Pancreas (tissue), 10 donors: Measurements from ENCODE around the gene PDE7B. TPM values are rescaled to one million over a fixed set of nuclear protein-coding genes. Genes with fewer than 3 reads are reported as not detected.
"Not testable (repeated sequence)": the region's sequence is repeated elsewhere in the genome, so short reads cannot be mapped to it uniquely, and the experiment has no call there.

Experiments used
- ATAC-seq, 4 donors: fragments of 200-7000 bp; cut with Tn5 transposase; one replicate each; pipeline versions ENCODE4 v1.8.0 to v1.9.1; 2020; ENCODE audit warnings: mild to moderate bottlenecking in 4 of 4, moderate library complexity in 4 of 4
- DNase-seq, 6 donors: peaks; one replicate each; pipeline ENCODE4 v3.0.0-alpha.2; 2020
- FAIRE-seq: peaks from 2 replicates; lab custom pipeline; 2012; peaks lifted over from hg19 to GRCh38; lab: Jason Lieb, UNC
- H3K27ac ChIP-seq, 4 donors: fragments of 200-600 bp; sonication (generic); 1 replicate in 3 of 4; 2 replicates in 1 of 4; pipeline versions ENCODE4 v1.5.0 to v1.8.0; 2020
- H3K27me3 ChIP-seq, 4 donors: fragments of 200-600 bp; one replicate each; pipeline ENCODE4 v1.8.0; 2021
- H3K36me3 ChIP-seq, 3 donors: fragments of 200-600 bp; sonication (generic) in 1 of 3; one replicate each; pipeline versions ENCODE4 v1.5.0 to v1.8.0; 2020 to 2021
- H3K4me1 ChIP-seq, 3 donors: fragments of 200-600 bp; one replicate each; pipeline ENCODE4 v1.8.0; 2021
- H3K4me3 ChIP-seq, 4 donors: fragments of 200-600 bp; sonication (generic) in 2 of 4; one replicate each; pipeline versions ENCODE4 v1.5.0 to v1.8.0; 2020 to 2021
- H3K9me3 ChIP-seq, 4 donors: fragments of 200-600 bp; one replicate each; pipeline ENCODE4 v1.8.0; 2021
- WGBS, 2 donors: extraction: QIAGEN DNeasy Blood & Tissue Kit; methylation state at CpG; one replicate each; pipeline ENCODE4 v1.1.7; 2013; 5-methylcytosine and 5-hydroxymethylcytosine counted together
- intact Hi-C, 3 donors: fragments of 100-400 bp; cut with DNase I; formaldehyde crosslinking; loops; one replicate each; pipeline versions ENCODE4 v1.11.1 to v1.14.2; 2022
- polyA plus RNA-seq, 2 donors: library from polyadenylated mRNA; stranded (reverse); fragments of 200-250 nt; gene quantifications; one replicate each; pipeline ENCODE4 v1.2.3, GENCODE V29; 2013
- total RNA-seq, 6 donors: library from RNA; stranded (reverse); fragmentation: NEBNext Ultra II Directional in 4 of 6; extraction: Animal tissue kit (Norgen Biotek cat#: 25700) in 4 of 6; gene quantifications; one replicate each; pipeline versions ENCODE4 v1.2.1 to v1.2.4, GENCODE V29; 2021 to 2023
- TF ChIP-seq, protein P1 (sequence below), 4 donors: fragments of 200-600 bp; sonication (generic) in 3 of 4; IDR thresholded peaks; one replicate each; pipeline versions ENCODE4 v1.5.0 to v1.8.0; 2021; ENCODE audit warnings: antibody characterized with exemption in 4 of 4
- donor health status: healthy with polysubstance abuse.
- donor health status: DM: no; HTN: no; CAD: no; lungs with moderate emphysema.
- donor health status: DM: no; HTN: no; CAD: no.
- donor health status: control.
- donor health status: control.
- donor health status: Bipolar disorder and iron deficiency.
- donor health status: DM: yes; HTN: yes; CAD: no.
- donor health status: DM: no; HTN: no; CAD: no.
- donor health status: DM: no; HTN: no; CAD: no.
- donor health status: DM: yes; HTN: yes; CAD: no.

PDE7B gene
- total and polyA plus RNA-seq, 8 donors = 0.38 to 1.7 (median 0.76) TPM

DNA sequence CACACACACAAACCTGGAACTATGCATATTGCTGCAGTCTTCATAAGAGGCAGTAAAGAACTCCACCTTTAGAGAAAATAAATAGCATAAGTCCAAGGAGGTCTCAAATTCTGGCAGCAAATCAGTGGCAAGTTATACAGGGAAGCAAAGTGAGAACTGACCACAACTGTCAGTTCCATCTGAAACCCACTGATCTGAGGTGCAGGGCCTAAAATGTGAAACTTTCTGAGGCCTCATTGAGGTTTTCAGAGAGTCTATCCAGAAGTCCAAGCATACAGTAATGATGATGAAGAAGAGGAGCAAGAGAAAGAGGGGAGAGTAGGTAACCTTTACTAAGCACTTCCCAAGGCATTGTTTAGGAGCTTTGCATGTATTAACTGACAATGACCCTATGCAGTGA lies 362.4 kb downstream of the PDE7B start:
- FAIRE-seq (no peak), DNase-seq (no peak), ATAC-seq (no peak)
- TF ChIP-seq, protein P1, sequence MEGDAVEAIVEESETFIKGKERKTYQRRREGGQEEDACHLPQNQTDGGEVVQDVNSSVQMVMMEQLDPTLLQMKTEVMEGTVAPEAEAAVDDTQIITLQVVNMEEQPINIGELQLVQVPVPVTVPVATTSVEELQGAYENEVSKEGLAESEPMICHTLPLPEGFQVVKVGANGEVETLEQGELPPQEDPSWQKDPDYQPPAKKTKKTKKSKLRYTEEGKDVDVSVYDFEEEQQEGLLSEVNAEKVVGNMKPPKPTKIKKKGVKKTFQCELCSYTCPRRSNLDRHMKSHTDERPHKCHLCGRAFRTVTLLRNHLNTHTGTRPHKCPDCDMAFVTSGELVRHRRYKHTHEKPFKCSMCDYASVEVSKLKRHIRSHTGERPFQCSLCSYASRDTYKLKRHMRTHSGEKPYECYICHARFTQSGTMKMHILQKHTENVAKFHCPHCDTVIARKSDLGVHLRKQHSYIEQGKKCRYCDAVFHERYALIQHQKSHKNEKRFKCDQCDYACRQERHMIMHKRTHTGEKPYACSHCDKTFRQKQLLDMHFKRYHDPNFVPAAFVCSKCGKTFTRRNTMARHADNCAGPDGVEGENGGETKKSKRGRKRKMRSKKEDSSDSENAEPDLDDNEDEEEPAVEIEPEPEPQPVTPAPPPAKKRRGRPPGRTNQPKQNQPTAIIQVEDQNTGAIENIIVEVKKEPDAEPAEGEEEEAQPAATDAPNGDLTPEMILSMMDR (IDR thresholded peaks at IDR 0.05) = no peak
- H3K4me1 ChIP-seq = no peaks in the 10 kb centered on the region
- intact Hi-C loops = no loop called here
- H3K4me3 ChIP-seq = no peak overlapping the region
- H3K27me3 ChIP-seq = no peaks in the 10 kb centered on the region
- H3K9me3 ChIP-seq = no peaks in the 10 kb centered on the region
- no peak overlapping the region for H3K27ac ChIP-seq
- H3K36me3 ChIP-seq = no peaks in the 10 kb centered on the region

DNA sequence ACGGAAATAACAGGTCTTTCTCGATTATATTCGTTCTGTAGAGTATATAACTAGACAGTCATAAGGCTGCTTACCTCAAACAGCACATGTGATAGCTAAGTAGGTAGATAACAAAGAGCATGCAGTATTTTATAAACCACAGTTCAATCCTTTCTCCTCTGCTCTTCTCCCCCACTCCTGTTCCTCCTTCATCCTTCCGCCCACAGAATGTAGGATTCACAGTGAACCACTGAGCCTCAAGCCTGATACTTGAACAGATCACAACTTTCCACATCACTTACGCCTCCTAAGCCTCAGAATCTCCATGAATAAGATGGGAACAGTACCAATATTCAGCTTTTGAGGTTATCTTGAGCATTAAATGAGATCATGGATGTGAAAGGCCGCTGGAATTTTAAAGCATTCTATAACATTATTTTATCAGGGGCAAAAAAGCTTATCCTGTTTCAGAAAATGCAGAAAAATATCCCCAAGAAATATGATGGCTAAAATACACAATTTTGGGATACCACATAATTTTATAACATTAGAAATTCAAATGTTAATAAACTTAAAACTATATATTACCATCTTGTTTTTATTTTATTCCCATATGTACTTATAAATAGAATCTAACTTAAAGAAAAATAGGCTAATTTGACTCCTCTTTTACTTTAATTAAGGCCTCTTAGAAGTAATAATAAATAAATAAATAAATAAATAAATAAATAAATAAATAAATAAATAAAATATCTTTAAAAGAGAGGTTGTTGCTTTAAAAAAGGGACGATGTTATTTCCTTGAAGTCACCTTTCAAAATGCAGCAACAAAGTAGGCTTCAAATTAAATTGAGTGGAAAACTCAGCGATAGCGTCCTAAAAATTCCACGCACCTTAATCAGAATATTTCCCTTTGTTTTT lies 365.3 kb downstream of the PDE7B start:
- H3K27me3 ChIP-seq = no peaks in the 10 kb centered on the region
- no peaks in the 10 kb centered on the region for H3K36me3 ChIP-seq
- H3K4me1 ChIP-seq = no peaks in the 10 kb centered on the region
- ATAC-seq (no peak), DNase-seq (no peak), FAIRE-seq (no peak)
- H3K9me3 ChIP-seq = no peaks in the 10 kb centered on the region
- H3K27ac ChIP-seq = no peak overlapping the region
- H3K4me3 ChIP-seq = no peak overlapping the region
- intact Hi-C loops = no loop called here
- TF ChIP-seq, protein P1 (IDR thresholded peaks at IDR 0.05) = no peak
- WGBS, 2 donors = 79 to 85% methylated on average over 10 of the region's 10 CpGs

DNA sequence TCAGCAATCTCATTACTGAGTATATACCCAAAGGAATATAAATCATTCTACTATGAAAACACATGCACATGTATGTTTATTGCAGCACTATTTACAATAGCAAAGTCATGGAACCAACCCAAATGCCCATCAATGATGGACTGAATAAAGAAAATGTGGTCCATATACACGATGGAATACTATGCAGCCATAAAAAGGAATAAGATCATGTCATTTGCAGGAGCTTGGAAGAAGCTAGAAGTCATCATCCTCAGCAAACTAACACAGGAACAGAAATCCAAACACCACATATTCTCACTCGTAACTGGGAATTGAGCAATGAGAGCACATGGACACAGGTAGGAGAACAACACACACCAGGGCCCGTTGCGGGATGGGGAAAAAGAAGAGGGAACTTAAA lies 373.5 kb downstream of the PDE7B start:
- H3K4me3 ChIP-seq, H3K27ac ChIP-seq, DNase-seq, ATAC-seq, FAIRE-seq, H3K9me3 ChIP-seq, H3K27me3 ChIP-seq, H3K4me1 ChIP-seq, H3K36me3 ChIP-seq: not testable (repeated sequence)
- intact Hi-C loops = loop anchor here in 2 of 3 donors (5.0 to 10.0 kb wide), 2 partner anchors 690 to 693 kb away; no protein-coding TSS in a partner anchor
- WGBS, 2 donors = 89 to 92% methylated on average over 4 of the region's 4 CpGs

DNA sequence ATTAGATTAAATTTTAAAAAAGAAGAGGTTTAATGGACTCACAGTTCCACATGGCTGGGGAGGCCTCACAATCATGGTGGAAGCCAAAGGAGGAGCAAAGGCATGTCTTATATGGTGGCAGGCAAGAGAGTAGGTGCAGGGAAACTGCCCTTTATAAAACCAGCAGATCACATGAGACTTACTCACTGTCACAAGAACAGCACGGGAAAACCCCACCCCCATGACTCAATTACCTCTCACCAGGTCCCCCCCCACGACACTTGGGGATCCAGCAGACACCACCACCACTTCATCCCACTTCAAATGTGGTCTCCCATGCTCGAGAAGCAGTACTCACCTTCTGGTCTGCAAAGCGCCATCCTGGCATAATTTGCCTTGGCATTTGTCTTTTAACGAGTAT lies 374.0 kb downstream of the PDE7B start:
- DNase-seq (peak in 1 of 6 donors; percentile 13), ATAC-seq (no peak), FAIRE-seq (no peak)
- TF ChIP-seq, protein P1 (IDR thresholded peaks at IDR 0.05) = no peak
- H3K27me3 ChIP-seq = no peaks in the 10 kb centered on the region
- H3K4me3 ChIP-seq = no peak overlapping the region
- WGBS, 2 donors = 46 to 68% methylated on average over 5 of the region's 5 CpGs
- no peak overlapping the region for H3K27ac ChIP-seq
- peaks cover 0 to 5% (median 0%) of the 10 kb centered on the region in 3 donors for H3K4me1 ChIP-seq
- intact Hi-C loops = loop anchor here in 2 of 3 donors (5.0 to 10.0 kb wide), 2 partner anchors 691 to 693 kb away; no protein-coding TSS in a partner anchor
- H3K36me3 ChIP-seq = no peaks in the 10 kb centered on the region
- H3K9me3 ChIP-seq = no peaks in the 10 kb centered on the region

DNA sequence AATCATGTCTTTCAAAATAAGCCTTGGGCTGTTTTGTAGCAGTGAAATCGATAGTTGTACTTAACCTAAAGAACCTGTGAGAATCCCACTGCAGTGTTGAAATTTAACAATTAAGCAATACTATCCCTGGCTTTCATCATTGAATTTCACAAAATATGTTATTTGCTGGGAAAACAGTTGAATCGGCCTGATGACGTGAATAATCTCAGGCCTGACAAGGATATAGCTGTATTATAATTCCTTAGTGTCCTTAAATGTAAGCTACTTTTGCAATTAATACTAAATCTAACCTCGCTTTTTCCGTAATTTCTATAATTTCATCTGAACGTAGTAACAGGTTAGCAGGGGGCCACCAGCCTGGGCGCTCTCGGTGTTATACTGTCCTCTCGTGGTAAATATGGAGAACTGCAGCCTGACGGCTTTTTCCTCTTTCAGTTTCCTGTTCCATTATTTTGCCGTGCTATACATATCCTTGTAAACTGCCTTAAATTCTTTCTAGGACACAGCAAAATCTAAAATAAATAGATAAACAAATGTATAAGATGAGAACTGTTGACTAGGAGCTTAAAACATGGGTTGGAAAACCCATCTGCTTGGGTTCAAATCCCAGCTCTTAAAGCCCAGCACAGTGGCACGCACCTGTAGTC lies 374.6 kb downstream of the PDE7B start:
- no peak overlapping the region for H3K27ac ChIP-seq
- peaks cover 0 to 5% (median 0%) of the 10 kb centered on the region in 3 donors for H3K4me1 ChIP-seq
- peak in 4 of 6 donors; percentile 21 to 69 (median 49) for DNase-seq
- TF ChIP-seq, protein P1 (IDR thresholded peaks at IDR 0.05) = peak; percentile 99 to 100 (median 99)
- ATAC-seq = peak; percentile 82 to 98 (median 96)
- H3K27me3 ChIP-seq = no peaks in the 10 kb centered on the region
- H3K4me3 ChIP-seq = peak overlapping the region in 2 of 4 donors; percentile 17 to 27
- no peak for FAIRE-seq
- H3K9me3 ChIP-seq = no peaks in the 10 kb centered on the region
- intact Hi-C loops = loop anchor here in 2 of 3 donors (5.0 to 10.0 kb wide), 2 partner anchors 691 to 694 kb away; no protein-coding TSS in a partner anchor
- 7 to 9% methylated on average over 12 of the region's 12 CpGs for WGBS, 2 donors
- H3K36me3 ChIP-seq = no peaks in the 10 kb centered on the region
